Neural crest cell (in vitro differentiated cells): Measurements from ENCODE around the gene TRNP1. TPM values are rescaled to one million over a fixed set of nuclear protein-coding genes. Genes with fewer than 3 reads are reported as not detected.

ENCODE experiments used
- DNase-seq: peaks from one replicate; pipeline ENCODE4 v3.0.0; 2021; ENCODE audit warnings: low read depth, mixed read lengths, low spot score
- H3K27ac Mint-ChIP-seq: one replicate; pipeline ENCODE4 v1.8.0; 2021; ENCODE audit warnings: mild to moderate bottlenecking, mixed read lengths; ENCODE audit not compliant: unreplicated experiment
- H3K27me3 Mint-ChIP-seq: 2 replicates; pipeline ENCODE4 v1.8.0; 2021; ENCODE audit warnings: low read depth, mild to moderate bottlenecking, mixed read lengths
- H3K36me3 Mint-ChIP-seq: 2 replicates; pipeline ENCODE4 v1.8.0; 2021; ENCODE audit warnings: low read depth, mild to moderate bottlenecking, mixed read lengths
- H3K4me1 Mint-ChIP-seq: 2 replicates; pipeline ENCODE4 v1.8.0; 2021; ENCODE audit warnings: mixed read lengths
- H3K4me3 Mint-ChIP-seq: one replicate; pipeline ENCODE4 v1.8.0; 2021; ENCODE audit warnings: mild to moderate bottlenecking, mixed read lengths
- H3K9me3 Mint-ChIP-seq: 2 replicates; pipeline ENCODE4 v1.8.0; 2021; ENCODE audit warnings: mixed read lengths
- CTCF ChIP-seq: fragments of 200-600 bp; sonication (generic); conservative IDR thresholded peaks from 2 replicates; pipeline ENCODE4 v1.5.0; 2021; ENCODE audit warnings: antibody characterized with exemption, mild to moderate bottlenecking
- total RNA-seq: library from RNA; stranded (reverse); gene quantifications from 2 replicates; pipeline ENCODE4 v1.2.1, GENCODE V29; 2021

Gene TRNP1
- total RNA-seq, 1 donor from 2014 or later = 18.7 TPM

GRCh38 chr1:27026621-27027574, 33.4 kb downstream of the TRNP1 start:
- Mint-ChIP-seq H3K4me1 (peaks cover 18% of the 10 kb centered on the region), H3K27ac (peak overlapping the region; percentile 6), H3K4me3 (no peak overlapping the region), H3K36me3 (no peaks in the 10 kb centered on the region), H3K9me3 (no peaks in the 10 kb centered on the region), H3K27me3 (no peaks in the 10 kb centered on the region)
- no peak for TF ChIP-seq CTCF
- DNase-seq = no peak

- Mint-ChIP-seq H3K9me3 (no peaks in the 10 kb centered on the region), H3K27me3 (no peaks in the 10 kb centered on the region), H3K4me1 (peaks cover 16% of the 10 kb centered on the region), H3K27ac (no peak overlapping the region), H3K4me3 (no peak overlapping the region), H3K36me3 (no peaks in the 10 kb centered on the region)
- no peak for TF ChIP-seq CTCF
- DNase-seq = no peak
These were observed 34.2 kb downstream of the TRNP1 start for GRCh38 chr1:27027575-27028250.

GRCh38 chr1:27029517-27029916, 36.0 kb downstream of the TRNP1 start:
- H3K9me3 Mint-ChIP-seq = no peaks in the 10 kb centered on the region
- no peak for DNase-seq
- no peaks in the 10 kb centered on the region for H3K36me3 Mint-ChIP-seq
- H3K4me1 Mint-ChIP-seq = peaks cover 23% of the 10 kb centered on the region
- TF ChIP-seq CTCF = no peak
- no peaks in the 10 kb centered on the region for H3K27me3 Mint-ChIP-seq
- H3K27ac Mint-ChIP-seq = no peak overlapping the region
- no peak overlapping the region for H3K4me3 Mint-ChIP-seq

- Mint-ChIP-seq H3K36me3 (no peaks in the 10 kb centered on the region), H3K4me3 (no peak overlapping the region), H3K27ac (no peak overlapping the region), H3K9me3 (no peaks in the 10 kb centered on the region), H3K4me1 (peaks cover 36% of the 10 kb centered on the region), H3K27me3 (no peaks in the 10 kb centered on the region)
- no peak for TF ChIP-seq CTCF
- DNase-seq = no peak
These were observed 38.0 kb downstream of the TRNP1 start for GRCh38 chr1:27031235-27032118.

- Mint-ChIP-seq H3K27ac (no peak overlapping the region), H3K4me3 (no peak overlapping the region)
- TF ChIP-seq CTCF = no peak
These were observed 38.6 kb downstream of the TRNP1 start for GRCh38 chr1:27032119-27032461.

More at GRCh38 chr1:27032119-27032461, 38.6 kb downstream of the TRNP1 start:
- DNase-seq = no peak
- Mint-ChIP-seq H3K36me3 (no peaks in the 10 kb centered on the region), H3K9me3 (no peaks in the 10 kb centered on the region), H3K27me3 (no peaks in the 10 kb centered on the region), H3K4me1 (peaks cover 38% of the 10 kb centered on the region)
